HUES64 (cell line): ENCODE measurements around the gene GAGE12F. TPM values are rescaled to one million over a fixed set of nuclear protein-coding genes. Genes with fewer than 3 reads are reported as not detected.
"Not testable (repeated sequence)": the region's sequence is repeated elsewhere in the genome, so short reads cannot be mapped to it uniquely, and the experiment has no call there.

Experiments used
- H3K27ac ChIP-seq: 2 replicates; pipeline ENCODE4 v1.7.0; 2013; ENCODE audit warnings: low read depth, low read length, inconsistent platforms
- H3K27me3 ChIP-seq: 2 replicates; pipeline ENCODE4 v1.6.1; 2013; ENCODE audit warnings: mild to moderate bottlenecking, low read length; ENCODE audit not compliant: insufficient read depth
- H3K36me3 ChIP-seq: 2 replicates; pipeline ENCODE4 v1.6.1; 2013; ENCODE audit warnings: mild to moderate bottlenecking, low read length; ENCODE audit not compliant: insufficient read depth
- H3K4me1 ChIP-seq: 2 replicates; pipeline ENCODE4 v1.6.1; 2013; ENCODE audit warnings: mild to moderate bottlenecking, low read length, moderate library complexity; ENCODE audit not compliant: insufficient read depth
- H3K4me3 ChIP-seq: 2 replicates; pipeline ENCODE4 v1.5.1; 2013; ENCODE audit warnings: mild to moderate bottlenecking, low read length, moderate library complexity
- H3K9ac ChIP-seq: 2 replicates; pipeline ENCODE4 v1.6.1; 2013; ENCODE audit warnings: mild to moderate bottlenecking, low read depth, low read length
- H3K9me3 ChIP-seq: 2 replicates; pipeline ENCODE4 v1.6.1; 2013; ENCODE audit warnings: low read depth, low read length; ENCODE audit not compliant: insufficient read depth
- WGBS: fragments of 150-250, 120-280 bp; methylation state at CpG from one replicate; pipeline ENCODE4 v1.1.7; 2013; ENCODE audit warnings: missing lambda C conversion rate; 5-methylcytosine and 5-hydroxymethylcytosine counted together
- polyA plus RNA-seq, 2 experiments: library from polyadenylated mRNA; stranded (reverse); fragments of 50-300 nt; gene quantifications; one replicate each; pipeline ENCODE4 v1.2.3, GENCODE V29; 2013

Gene GAGE12F
- not detected for polyA plus RNA-seq (2013, experiment 1 of 2)
- polyA plus RNA-seq (2013, experiment 2 of 2) = not detected

- H3K9me3 ChIP-seq, H3K9ac ChIP-seq, H3K27me3 ChIP-seq, H3K4me1 ChIP-seq, H3K36me3 ChIP-seq, H3K27ac ChIP-seq, H3K4me3 ChIP-seq: not testable (repeated sequence)
- no CpG with 5 or more reads among the region's 16 CpGs for WGBS
Measured at GRCh38 chrX:49560542-49560941, at the start of gene GAGE12F. Gene GAGE12F, plus strand, starts transcription at chrX:49560842. Its CDS starts 1,155 bp downstream, at chrX:49561997.

DNA sequence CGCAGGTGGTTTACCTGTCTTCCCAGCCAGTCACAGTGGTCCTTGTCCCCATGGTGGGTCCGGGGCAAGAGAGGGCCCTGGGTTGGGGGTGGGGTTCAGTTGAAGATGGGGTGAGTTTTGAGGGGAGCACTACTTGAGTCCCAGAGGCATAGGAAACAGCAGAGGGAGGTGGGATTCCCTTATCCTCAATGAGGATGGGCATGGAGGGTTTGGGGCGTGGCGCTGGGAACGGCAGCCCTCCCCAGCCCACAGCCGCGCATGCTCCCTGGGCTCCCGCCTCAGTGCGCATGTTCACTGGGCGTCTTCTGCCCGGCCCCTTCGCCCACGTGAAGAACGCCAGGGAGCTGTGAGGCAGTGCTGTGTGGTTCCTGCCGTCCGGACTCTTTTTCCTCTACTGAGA is 28.8 kb upstream of the GAGE12F start, which contains the start of gene GAGE12C:
Gene GAGE12C, plus strand, starts transcription at position 301 of the 400 bp plus-strand sequence. CDS start 1,155 bp downstream, outside the sequence.
- not testable (repeated sequence) for H3K9me3 ChIP-seq, H3K27me3 ChIP-seq, H3K4me1 ChIP-seq, H3K36me3 ChIP-seq, H3K9ac ChIP-seq, H3K4me3 ChIP-seq, H3K27ac ChIP-seq
- no CpG with 5 or more reads among the region's 16 CpGs for WGBS

DNA sequence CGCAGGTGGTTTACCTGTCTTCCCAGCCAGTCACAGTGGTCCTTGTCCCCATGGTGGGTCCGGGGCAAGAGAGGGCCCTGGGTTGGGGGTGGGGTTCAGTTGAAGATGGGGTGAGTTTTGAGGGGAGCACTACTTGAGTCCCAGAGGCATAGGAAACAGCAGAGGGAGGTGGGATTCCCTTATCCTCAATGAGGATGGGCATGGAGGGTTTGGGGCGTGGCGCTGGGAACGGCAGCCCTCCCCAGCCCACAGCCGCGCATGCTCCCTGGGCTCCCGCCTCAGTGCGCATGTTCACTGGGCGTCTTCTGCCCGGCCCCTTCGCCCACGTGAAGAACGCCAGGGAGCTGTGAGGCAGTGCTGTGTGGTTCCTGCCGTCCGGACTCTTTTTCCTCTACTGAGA is 19.2 kb upstream of the GAGE12F start, which contains the start of gene GAGE12D:
Gene GAGE12D, plus strand, starts transcription at position 301 of the 400 bp plus-strand sequence. CDS start 1,155 bp downstream, outside the sequence.
- not testable (repeated sequence) for H3K9ac ChIP-seq, H3K27ac ChIP-seq, H3K4me1 ChIP-seq, H3K9me3 ChIP-seq, H3K4me3 ChIP-seq, H3K27me3 ChIP-seq, H3K36me3 ChIP-seq
- no CpG with 5 or more reads among the region's 16 CpGs for WGBS

- H3K9ac ChIP-seq, H3K9me3 ChIP-seq, H3K4me1 ChIP-seq, H3K27me3 ChIP-seq, H3K4me3 ChIP-seq, H3K27ac ChIP-seq, H3K36me3 ChIP-seq: not testable (repeated sequence)
- no CpG with 5 or more reads among the region's 16 CpGs for WGBS
Measured at GRCh38 chrX:49550989-49551388, 9.7 kb upstream of the GAGE12F start, which contains the start of gene GAGE12E. Gene GAGE12E, plus strand, starts transcription at chrX:49551289. Its CDS starts 1,155 bp downstream, at chrX:49552444.

DNA sequence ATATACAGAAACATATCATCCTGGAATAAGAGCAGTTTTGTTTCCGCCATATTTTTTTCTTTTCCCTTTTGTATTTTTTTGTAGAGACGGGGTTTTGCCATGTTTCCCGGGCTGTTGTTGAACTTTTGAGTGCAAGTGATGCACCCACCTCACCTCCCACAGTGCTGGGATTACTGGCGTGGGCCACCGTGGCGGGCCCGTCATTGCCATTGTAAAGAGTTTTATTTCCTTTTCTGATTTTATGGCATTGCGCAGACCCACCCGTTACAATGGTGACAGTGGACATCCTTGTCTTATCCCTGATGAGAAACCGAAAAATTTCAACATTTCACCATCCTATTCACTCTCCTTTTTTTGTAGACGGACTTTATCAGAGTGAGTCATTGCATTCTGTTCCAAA is 8.1 kb downstream of the GAGE12F start:
- WGBS = no CpG with 5 or more reads among the region's 11 CpGs
- H3K36me3 ChIP-seq, H3K27me3 ChIP-seq, H3K4me3 ChIP-seq, H3K9me3 ChIP-seq, H3K9ac ChIP-seq, H3K4me1 ChIP-seq, H3K27ac ChIP-seq: not testable (repeated sequence)

- not testable (repeated sequence) for H3K36me3 ChIP-seq, H3K27me3 ChIP-seq, H3K9ac ChIP-seq, H3K27ac ChIP-seq, H3K9me3 ChIP-seq, H3K4me1 ChIP-seq, H3K4me3 ChIP-seq
- WGBS = 97% methylated on average over 6 of the region's 13 CpGs
Measured at GRCh38 chrX:49569152-49569551, 8.5 kb downstream of the GAGE12F start.

- H3K4me1 ChIP-seq = not testable (repeated sequence)
Measured at GRCh38 chrX:49570100-49570499, 9.5 kb downstream of the GAGE12F start, which contains the start of gene GAGE12G. Gene GAGE12G, plus strand, starts transcription at chrX:49570400. Its CDS starts 1,155 bp downstream, at chrX:49571555.

GRCh38 chrX:49579649-49580048 is 19.0 kb downstream of the GAGE12F start, which contains the start of gene GAGE12H:
Gene GAGE12H, plus strand, starts transcription at chrX:49579949. Its CDS starts 1,155 bp downstream, at chrX:49581104.
- H3K9me3 ChIP-seq = not testable (repeated sequence)

More at GRCh38 chrX:49570100-49570499, 9.5 kb downstream of the GAGE12F start, which contains the start of gene GAGE12G:
- H3K9ac ChIP-seq, H3K36me3 ChIP-seq, H3K27ac ChIP-seq, H3K9me3 ChIP-seq, H3K4me3 ChIP-seq, H3K27me3 ChIP-seq: not testable (repeated sequence)
- WGBS = no CpG with 5 or more reads among the region's 16 CpGs

DNA sequence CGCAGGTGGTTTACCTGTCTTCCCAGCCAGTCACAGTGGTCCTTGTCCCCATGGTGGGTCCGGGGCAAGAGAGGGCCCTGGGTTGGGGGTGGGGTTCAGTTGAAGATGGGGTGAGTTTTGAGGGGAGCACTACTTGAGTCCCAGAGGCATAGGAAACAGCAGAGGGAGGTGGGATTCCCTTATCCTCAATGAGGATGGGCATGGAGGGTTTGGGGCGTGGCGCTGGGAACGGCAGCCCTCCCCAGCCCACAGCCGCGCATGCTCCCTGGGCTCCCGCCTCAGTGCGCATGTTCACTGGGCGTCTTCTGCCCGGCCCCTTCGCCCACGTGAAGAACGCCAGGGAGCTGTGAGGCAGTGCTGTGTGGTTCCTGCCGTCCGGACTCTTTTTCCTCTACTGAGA is 28.6 kb downstream of the GAGE12F start, which contains the start of gene GAGE2A:
Gene GAGE2A, plus strand, starts transcription at position 301 of the 400 bp plus-strand sequence. CDS start 1,155 bp downstream, outside the sequence.
- no CpG with 5 or more reads among the region's 16 CpGs for WGBS
- H3K27ac ChIP-seq, H3K9ac ChIP-seq, H3K4me1 ChIP-seq, H3K36me3 ChIP-seq, H3K9me3 ChIP-seq, H3K27me3 ChIP-seq, H3K4me3 ChIP-seq: not testable (repeated sequence)

More at GRCh38 chrX:49579649-49580048, 19.0 kb downstream of the GAGE12F start, which contains the start of gene GAGE12H:
- not testable (repeated sequence) for H3K4me3 ChIP-seq, H3K27me3 ChIP-seq, H3K36me3 ChIP-seq, H3K9ac ChIP-seq, H3K27ac ChIP-seq, H3K4me1 ChIP-seq
- WGBS = no CpG with 5 or more reads among the region's 16 CpGs

- H3K36me3 ChIP-seq, H3K9me3 ChIP-seq, H3K4me1 ChIP-seq, H3K27ac ChIP-seq, H3K27me3 ChIP-seq, H3K9ac ChIP-seq, H3K4me3 ChIP-seq: not testable (repeated sequence)
- WGBS = 93% methylated on average over 19 of the region's 37 CpGs
Measured at GRCh38 chrX:49589769-49590478, 29.3 kb downstream of the GAGE12F start.

DNA sequence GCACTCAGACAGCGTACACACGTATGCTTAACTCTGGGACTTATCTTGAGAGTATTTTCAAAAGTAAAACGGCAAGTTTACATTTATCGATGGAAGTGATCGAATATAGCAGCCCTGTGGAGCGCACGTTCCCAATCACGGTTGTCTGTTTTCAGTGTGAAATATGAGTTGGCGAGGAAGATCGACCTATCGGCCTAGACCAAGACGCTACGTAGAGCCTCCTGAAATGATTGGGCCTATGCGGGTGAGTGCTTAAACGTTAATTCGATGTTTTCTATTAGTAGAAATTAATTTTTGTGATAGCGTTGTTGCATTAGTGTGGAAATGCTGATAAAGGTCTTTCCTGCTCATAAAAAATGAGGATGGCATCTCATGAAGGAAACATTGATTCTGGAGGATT is 29.8 kb downstream of the GAGE12F start:
- H3K4me3 ChIP-seq, H3K4me1 ChIP-seq, H3K9me3 ChIP-seq, H3K36me3 ChIP-seq, H3K27ac ChIP-seq, H3K9ac ChIP-seq, H3K27me3 ChIP-seq: not testable (repeated sequence)
- 93% methylated on average over 13 of the region's 17 CpGs for WGBS
